MCF 10A (cell line): ENCODE data around the gene EGF. TPM values are rescaled to one million over a fixed set of nuclear protein-coding genes. Genes with fewer than 3 reads are reported as not detected.

Experiments used
- BruUV-seq: library from RNA; stranded (reverse); fragments of 400-500 nt; replicated peaks from 2 replicates; lab custom pipeline; 2021; lab: Mats Ljungman, UMichigan
- CTCF ChIA-PET: fragments of 300-600 bp; sonication (Branson Sonifier 250); formaldehyde crosslinking; extraction: SDS; loops from one replicate; lab custom pipeline; 2021; ENCODE audit warnings: antibody characterized with exemption, inconsistent platforms; lab: Yijun Ruan, JAX
- POLR2A ChIA-PET: fragments of 300-600, 350-650 bp; sonication (Branson Sonifier 250); formaldehyde crosslinking; extraction: SDS; loops from one replicate; lab custom pipeline; 2020; ENCODE audit warnings: antibody characterized with exemption, inconsistent platforms; lab: Yijun Ruan, JAX
- DNase-seq: peaks from one replicate; pipeline ENCODE4 v3.0.0-alpha.2; 2018; ENCODE audit not compliant: unreplicated experiment
- H3K27ac Mint-ChIP-seq: one replicate; pipeline ENCODE4 v1.8.0; 2022; ENCODE audit warnings: mild to moderate bottlenecking, low read depth, mixed read lengths; ENCODE audit not compliant: unreplicated experiment
- H3K27me3 Mint-ChIP-seq: one replicate; pipeline ENCODE4 v1.8.0; 2022; ENCODE audit warnings: mixed read lengths; ENCODE audit not compliant: insufficient read depth, unreplicated experiment
- H3K36me3 Mint-ChIP-seq: one replicate; pipeline ENCODE4 v1.8.0; 2022; ENCODE audit warnings: mild to moderate bottlenecking, moderate library complexity, mixed read lengths; ENCODE audit not compliant: insufficient read depth, unreplicated experiment
- H3K4me1 Mint-ChIP-seq: one replicate; pipeline ENCODE4 v1.8.0; 2022; ENCODE audit warnings: mixed read lengths; ENCODE audit not compliant: insufficient read depth, unreplicated experiment
- H3K4me3 Mint-ChIP-seq: one replicate; pipeline ENCODE4 v1.8.0; 2022; ENCODE audit warnings: mild to moderate bottlenecking, moderate library complexity, mixed read lengths; ENCODE audit not compliant: unreplicated experiment
- H3K9me3 Mint-ChIP-seq: one replicate; pipeline ENCODE4 v1.8.0; 2022; ENCODE audit warnings: mixed read lengths; ENCODE audit not compliant: unreplicated experiment
- intact Hi-C: fragments of 100-400 bp; cut with micrococcal nuclease; formaldehyde crosslinking; loops from 2 replicates; pipeline ENCODE4 v1.14.1; 2022
- total RNA-seq: library from RNA; stranded (reverse); gene quantifications from 2 replicates; pipeline ENCODE4 v1.2.3, GENCODE V29; 2022
- TF ChIP-seq, protein P1 (sequence below): fragments of 200-600 bp; IDR thresholded peaks from one replicate; pipeline ENCODE4 v1.8.0; 2022; ENCODE audit warnings: antibody characterized with exemption, mild to moderate bottlenecking; ENCODE audit not compliant: unreplicated experiment

The EGF gene
- total RNA-seq, 1 experiment from 2014 or later, result 0.12 TPM

DNA sequence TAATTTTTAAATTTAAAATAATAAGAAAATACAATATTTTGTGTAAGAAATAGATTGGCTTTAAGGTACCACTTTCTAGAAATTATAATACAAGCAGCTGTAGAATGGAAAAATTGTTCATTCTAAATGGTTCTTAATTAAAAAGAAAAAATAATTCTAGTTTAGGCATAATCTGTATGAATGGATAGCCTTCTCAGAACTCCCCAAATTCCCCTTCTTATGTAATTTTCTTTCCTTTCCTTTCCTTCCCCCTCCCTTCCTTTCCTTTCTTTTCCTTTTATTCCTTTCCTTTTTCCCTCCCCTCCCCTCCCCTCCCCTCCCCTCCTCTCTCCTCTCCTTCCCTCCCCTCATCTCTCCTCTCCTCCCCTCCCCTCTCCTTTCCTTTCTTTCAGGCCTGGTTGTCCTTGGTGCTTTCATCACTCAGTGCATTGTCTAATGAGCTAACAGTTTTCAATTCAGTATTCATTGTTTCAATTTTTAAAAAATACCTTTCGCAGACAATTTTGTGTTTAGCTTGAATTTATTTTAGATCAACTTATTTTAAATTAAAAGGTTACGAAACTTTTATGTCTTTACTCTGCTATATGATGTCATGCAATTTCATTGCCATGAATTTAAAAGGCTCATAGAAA, 35.9 kb upstream of the EGF start:
- CTCF ChIA-PET, result interaction anchor here (0.6 kb wide), 1 partner anchor 1765 kb away, joined by 3 read pairs; no protein-coding TSS in a partner anchor
- no peak for DNase-seq
- no peaks in the 10 kb centered on the region for H3K36me3 Mint-ChIP-seq

DNA sequence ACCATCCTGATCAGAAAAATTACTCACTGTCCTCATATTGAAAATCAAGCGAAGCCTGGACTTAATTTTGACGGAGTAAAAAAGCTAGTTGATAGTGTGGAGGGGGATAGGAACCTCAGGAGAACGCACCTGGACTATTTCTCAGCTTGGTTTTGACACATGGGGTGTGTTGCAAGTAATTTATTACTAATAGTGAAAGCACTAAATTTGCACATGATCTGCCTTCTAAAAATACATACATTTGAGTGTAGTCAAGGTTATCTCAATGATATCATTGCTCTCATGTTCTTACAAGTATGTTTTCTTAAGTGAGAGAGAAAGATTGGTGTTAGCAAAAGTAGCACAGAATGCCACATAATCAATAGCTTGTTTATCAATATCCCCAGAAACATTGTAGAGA, 35.3 kb upstream of the EGF start:
- TF ChIP-seq, protein P1, sequence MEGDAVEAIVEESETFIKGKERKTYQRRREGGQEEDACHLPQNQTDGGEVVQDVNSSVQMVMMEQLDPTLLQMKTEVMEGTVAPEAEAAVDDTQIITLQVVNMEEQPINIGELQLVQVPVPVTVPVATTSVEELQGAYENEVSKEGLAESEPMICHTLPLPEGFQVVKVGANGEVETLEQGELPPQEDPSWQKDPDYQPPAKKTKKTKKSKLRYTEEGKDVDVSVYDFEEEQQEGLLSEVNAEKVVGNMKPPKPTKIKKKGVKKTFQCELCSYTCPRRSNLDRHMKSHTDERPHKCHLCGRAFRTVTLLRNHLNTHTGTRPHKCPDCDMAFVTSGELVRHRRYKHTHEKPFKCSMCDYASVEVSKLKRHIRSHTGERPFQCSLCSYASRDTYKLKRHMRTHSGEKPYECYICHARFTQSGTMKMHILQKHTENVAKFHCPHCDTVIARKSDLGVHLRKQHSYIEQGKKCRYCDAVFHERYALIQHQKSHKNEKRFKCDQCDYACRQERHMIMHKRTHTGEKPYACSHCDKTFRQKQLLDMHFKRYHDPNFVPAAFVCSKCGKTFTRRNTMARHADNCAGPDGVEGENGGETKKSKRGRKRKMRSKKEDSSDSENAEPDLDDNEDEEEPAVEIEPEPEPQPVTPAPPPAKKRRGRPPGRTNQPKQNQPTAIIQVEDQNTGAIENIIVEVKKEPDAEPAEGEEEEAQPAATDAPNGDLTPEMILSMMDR, result no peak
- no peaks in the 10 kb centered on the region for H3K36me3 Mint-ChIP-seq
- no peak overlapping the region for H3K4me3 Mint-ChIP-seq
- DNase-seq, result no peak
- ChIA-PET CTCF (no interaction called here), POLR2A (interaction anchor here (0.6 kb wide), 1 partner anchor 26 kb away, joined by 4 read pairs; no protein-coding TSS in a partner anchor)
- no peaks in the 10 kb centered on the region for H3K27me3 Mint-ChIP-seq
- BruUV-seq, result no TSS peak
- no peaks in the 10 kb centered on the region for H3K4me1 Mint-ChIP-seq
- no peak overlapping the region for H3K27ac Mint-ChIP-seq
- intact Hi-C loops, result no loop called here
- H3K9me3 Mint-ChIP-seq, result no peaks in the 10 kb centered on the region

More for the DNA sequence above, 35.9 kb upstream of the EGF start:
- no TSS peak for BruUV-seq
- Mint-ChIP-seq H3K27ac (no peak overlapping the region), H3K4me3 (no peak overlapping the region), H3K4me1 (no peaks in the 10 kb centered on the region), H3K27me3 (no peaks in the 10 kb centered on the region), H3K9me3 (no peaks in the 10 kb centered on the region)
- POLR2A ChIA-PET, result interaction anchor here (0.6 kb wide), 1 partner anchor 25 kb away, joined by 4 read pairs; no protein-coding TSS in a partner anchor
- intact Hi-C loops, result no loop called here
- TF ChIP-seq, protein P1, result no peak

DNA sequence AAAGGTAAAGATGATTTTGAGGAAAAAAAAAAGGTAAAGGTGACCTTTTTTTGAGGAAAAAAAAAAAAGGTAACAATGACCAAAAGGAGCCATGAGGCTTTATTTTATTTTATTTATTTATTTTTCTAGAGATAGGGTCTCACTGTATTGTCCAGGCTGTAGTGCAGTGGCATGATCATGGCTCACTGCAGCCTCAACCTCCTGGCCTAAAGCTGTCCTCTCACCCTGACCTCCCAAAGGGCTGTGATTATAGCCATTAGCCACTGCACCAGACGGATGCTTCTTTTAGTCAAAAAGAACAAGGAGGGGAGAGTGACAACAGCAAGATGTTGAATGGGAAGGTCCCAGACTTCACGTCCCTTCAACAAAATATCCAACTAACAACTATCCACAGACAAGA, 34.3 kb upstream of the EGF start:
- TF ChIP-seq, protein P1, result no peak
- intact Hi-C loops, result no loop called here
- ChIA-PET CTCF (interaction anchor here (0.6 kb wide), 1 partner anchor 379 kb away, joined by 3 read pairs; no protein-coding TSS in a partner anchor), POLR2A (no interaction called here)
- no peak for DNase-seq
- Mint-ChIP-seq H3K36me3 (no peaks in the 10 kb centered on the region), H3K27ac (no peak overlapping the region), H3K4me3 (no peak overlapping the region), H3K27me3 (no peaks in the 10 kb centered on the region), H3K4me1 (no peaks in the 10 kb centered on the region), H3K9me3 (no peaks in the 10 kb centered on the region)
- no TSS peak for BruUV-seq

DNA sequence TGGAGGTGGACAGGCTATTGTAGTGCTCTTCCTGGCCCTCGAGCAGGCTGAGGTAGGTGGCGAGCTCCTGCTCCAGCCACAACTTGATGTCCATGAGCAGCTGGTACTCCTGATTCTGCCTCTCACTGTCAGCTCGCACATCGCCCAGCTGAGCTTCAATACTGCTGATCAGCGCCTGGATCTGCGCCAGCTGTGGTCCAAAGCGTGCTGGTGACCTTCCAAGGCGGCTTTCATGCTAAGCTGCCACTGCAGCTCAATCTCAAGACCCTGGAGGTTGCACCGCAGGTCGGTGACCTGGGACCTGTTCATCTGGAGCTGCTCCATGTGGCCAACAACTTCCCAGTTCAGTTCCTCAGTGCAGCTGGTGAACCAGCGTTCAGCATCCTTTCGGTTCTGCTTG, 33.6 kb upstream of the EGF start:
- Mint-ChIP-seq H3K9me3 (no peaks in the 10 kb centered on the region), H3K27ac (no peak overlapping the region), H3K4me3 (no peak overlapping the region), H3K36me3 (no peaks in the 10 kb centered on the region), H3K27me3 (no peaks in the 10 kb centered on the region), H3K4me1 (no peaks in the 10 kb centered on the region)
- TF ChIP-seq, protein P1, result no peak
- DNase-seq, result no peak
- BruUV-seq, result no TSS peak
- intact Hi-C loops, result no loop called here
- CTCF ChIA-PET, result no interaction called here
- POLR2A ChIA-PET, result no interaction called here
